C4-2B (cell line): Measurements from ENCODE around the gene APRT.
A peak's percentile ranks its signal among the peaks of the same experiment; 100 is the strongest.

Experiments
- H3K27ac ChIP-seq: fragments of 450-650 bp; 2 replicates; pipeline ENCODE4 v1.5.1; 2017
- CTCF ChIP-seq: fragments of 450-650 bp; conservative IDR thresholded peaks from 2 replicates; pipeline ENCODE4 v1.5.1; 2017; ENCODE audit warnings: mild to moderate bottlenecking
- ZFX ChIP-seq: fragments of 450-650 bp; IDR thresholded peaks from 2 replicates; pipeline ENCODE4 v1.6.1; 2017

Gene APRT

GRCh38 chr16:88805340-88805715 lies 6.4 kb downstream of the APRT start:
- TF ChIP-seq CTCF: no peak
- no peak for TF ChIP-seq ZFX
- H3K27ac ChIP-seq: peak overlapping the region; percentile 93

- TF ChIP-seq CTCF (no peak), ZFX (no peak)
- peak overlapping the region; percentile 93 for H3K27ac ChIP-seq
Measured at GRCh38 chr16:88804552-88805339, 7.0 kb downstream of the APRT start.

- no peak for TF ChIP-seq ZFX
- no peak for TF ChIP-seq CTCF
Measured at GRCh38 chr16:88804173-88804551, 7.6 kb downstream of the APRT start.

GRCh38 chr16:88803264-88803987 lies 8.3 kb downstream of the APRT start, which contains the start of gene CDT1:
Gene CDT1, plus strand, starts transcription at chr16:88803789. Its CDS starts 43 bp downstream, at chr16:88803832.
- peak within 1 kb of the TSS; percentile 93 for H3K27ac ChIP-seq
- TF ChIP-seq CTCF: no peak
- TF ChIP-seq ZFX: no peak; the same call in 1 of the 2 replicates

More at GRCh38 chr16:88804173-88804551, 7.6 kb downstream of the APRT start:
- peak overlapping the region; percentile 93 for H3K27ac ChIP-seq

- no peak overlapping the region for H3K27ac ChIP-seq
- TF ChIP-seq CTCF: no peak
- no peak for TF ChIP-seq ZFX
Measured at GRCh38 chr16:88800277-88800592, 11.5 kb downstream of the APRT start.

- TF ChIP-seq CTCF (no peak), ZFX (no peak)
- H3K27ac ChIP-seq: no peak overlapping the region
Measured at GRCh38 chr16:88799569-88800276, 12.0 kb downstream of the APRT start.
